Measurements from ENCODE around the gene VPS54.

GRCh38 chr2:63844616-63845015, 174.6 kb downstream of the VPS54 start:
- TF ChIP-seq CTCF (IDR thresholded peaks at IDR 0.05) (no peak), POLR2AphosphoS5 (IDR thresholded peaks at IDR 0.05) (no peak)

Measured in suprapubic skin (tissue), 3 donors.